Stomach smooth muscle (tissue), 2 donors: ENCODE results near the gene PANK1.

Source experiments
- H3K27ac ChIP-seq: one replicate; pipeline ENCODE4 v1.7.0; 2013; ENCODE audit warnings: mild to moderate bottlenecking, low read length, inconsistent platforms
- H3K27me3 ChIP-seq, 2 donors: one replicate each; pipeline ENCODE4 v1.7.0; 2013; ENCODE audit warnings: low read length in 2 of 2; ENCODE audit not compliant: insufficient read depth in 2 of 2, control insufficient read depth in 1 of 2
- H3K36me3 ChIP-seq, 2 donors: one replicate each; pipeline ENCODE4 v1.7.0; 2013; ENCODE audit warnings: low read length in 2 of 2; ENCODE audit not compliant: control insufficient read depth in 2 of 2, insufficient read depth in 2 of 2
- H3K4me1 ChIP-seq: one replicate; pipeline ENCODE4 v1.7.0; 2013; ENCODE audit warnings: low read length; ENCODE audit not compliant: control insufficient read depth, insufficient read depth
- H3K4me3 ChIP-seq, 2 donors: one replicate each; pipeline ENCODE4 v1.7.0; 2013; ENCODE audit warnings: low read length in 2 of 2
- H3K9ac ChIP-seq, 2 donors: one replicate each; pipeline ENCODE4 v1.7.0; 2013; ENCODE audit warnings: low read length in 2 of 2, mild to moderate bottlenecking in 1 of 2
- H3K9me3 ChIP-seq, 2 donors: one replicate each; pipeline ENCODE4 v1.7.0; 2013; ENCODE audit warnings: low read length in 2 of 2; ENCODE audit not compliant: control insufficient read depth in 2 of 2
- donor health status: healthy.
- donor health status: Pancreatic carcinoma.

The PANK1 gene

GRCh38 chr10:89593043-89593442, 52.0 kb downstream of the PANK1 start:
- no peak overlapping the region for H3K4me3 ChIP-seq
- H3K36me3 ChIP-seq = no peaks in the 10 kb centered on the region
- H3K9me3 ChIP-seq = no peaks in the 10 kb centered on the region
- no peak overlapping the region for H3K9ac ChIP-seq
- peaks cover 5% of the 10 kb centered on the region for H3K4me1 ChIP-seq
- no peak overlapping the region for H3K27ac ChIP-seq
- H3K27me3 ChIP-seq = no peaks in the 10 kb centered on the region

DNA sequence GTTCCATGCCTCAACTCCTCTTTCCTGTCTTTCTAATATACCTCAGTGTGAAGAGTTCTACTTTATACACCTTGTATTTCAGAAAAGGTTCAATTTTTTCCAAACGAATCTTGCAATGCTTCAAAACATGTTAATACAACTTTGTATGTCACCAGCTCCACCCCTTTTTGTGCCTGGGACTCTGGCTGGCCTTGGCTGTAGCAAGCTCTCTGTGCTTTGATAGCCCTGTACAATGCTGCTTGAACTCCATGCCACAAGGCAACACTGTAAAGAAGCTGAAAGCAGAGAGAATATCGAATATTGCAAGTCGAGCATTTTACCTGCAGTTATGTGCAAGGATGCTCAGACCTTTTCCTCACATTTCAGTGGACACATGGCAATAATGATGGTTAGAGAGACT, 52.5 kb downstream of the PANK1 start:
- H3K4me1 ChIP-seq = peaks cover 5% of the 10 kb centered on the region
- H3K4me3 ChIP-seq = no peak overlapping the region
- no peak overlapping the region for H3K27ac ChIP-seq
- no peaks in the 10 kb centered on the region for H3K9me3 ChIP-seq
- H3K9ac ChIP-seq = no peak overlapping the region
- no peaks in the 10 kb centered on the region for H3K36me3 ChIP-seq
- H3K27me3 ChIP-seq = no peaks in the 10 kb centered on the region

DNA sequence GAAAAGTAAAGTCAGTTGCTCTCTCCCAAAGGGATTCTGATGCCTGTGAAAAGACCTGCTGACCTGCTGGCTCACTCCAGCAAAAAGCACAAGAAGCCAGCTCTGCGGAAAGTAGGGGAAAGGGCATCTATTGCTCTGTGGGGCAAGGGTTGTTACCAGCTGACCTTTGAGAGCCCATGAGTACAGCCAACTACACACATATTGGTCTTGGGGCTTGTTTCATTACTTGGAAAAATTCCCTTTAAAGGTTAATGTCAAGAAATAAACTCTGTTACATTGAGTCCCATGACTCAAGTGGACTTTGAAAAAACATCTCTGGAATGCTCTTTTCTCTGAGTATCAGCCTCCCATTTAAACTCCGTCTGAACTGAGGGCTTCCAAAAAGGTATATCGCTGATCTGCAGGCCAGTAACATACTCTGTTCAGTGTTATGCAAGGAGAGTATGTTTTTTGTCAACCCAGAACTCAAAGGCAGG, 53.2 kb downstream of the PANK1 start:
- Histone ChIP-seq H3K4me1 (peaks cover 5% of the 10 kb centered on the region), H3K9me3 (no peaks in the 10 kb centered on the region), H3K27me3 (no peaks in the 10 kb centered on the region), H3K4me3 (peak overlapping the region in 1 of 2 donors; percentile 4), H3K36me3 (no peaks in the 10 kb centered on the region), H3K9ac (no peak overlapping the region), H3K27ac (no peak overlapping the region)

DNA sequence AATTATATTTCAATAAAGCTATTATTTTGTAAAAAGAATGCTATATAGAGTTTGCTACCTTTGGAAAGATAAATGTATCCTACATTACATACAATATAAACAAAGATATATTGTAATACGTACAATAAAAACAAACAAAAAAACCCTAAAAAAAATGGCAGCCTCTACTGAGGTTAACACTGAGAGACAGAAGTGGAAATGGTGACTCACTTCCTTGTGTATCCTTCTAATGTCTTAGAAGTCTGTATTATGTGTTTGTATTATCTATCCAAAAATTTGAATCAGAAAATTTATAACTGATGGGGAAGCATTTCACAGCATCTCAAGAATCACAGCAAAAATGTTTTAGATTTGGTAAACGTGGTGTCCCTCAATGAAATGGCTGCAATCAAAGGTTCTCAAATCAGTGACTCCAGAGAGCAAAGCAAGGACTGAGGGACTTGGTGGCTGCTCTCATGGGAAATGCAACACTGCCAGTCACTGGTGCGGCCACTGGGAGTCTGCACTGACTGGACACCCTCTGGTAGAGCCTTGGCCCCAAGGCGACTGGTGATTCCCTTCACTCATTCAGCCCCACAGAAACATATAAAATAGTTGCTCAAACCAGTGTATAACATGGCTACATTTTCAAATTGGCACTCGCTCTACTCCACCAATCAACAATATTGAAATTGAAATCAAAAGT, 53.8 kb downstream of the PANK1 start:
- Histone ChIP-seq H3K9me3 (no peaks in the 10 kb centered on the region), H3K4me3 (peak overlapping the region in 1 of 2 donors; percentile 4), H3K27ac (no peak overlapping the region), H3K27me3 (no peaks in the 10 kb centered on the region), H3K36me3 (no peaks in the 10 kb centered on the region), H3K4me1 (peaks cover 5% of the 10 kb centered on the region), H3K9ac (no peak overlapping the region)

DNA sequence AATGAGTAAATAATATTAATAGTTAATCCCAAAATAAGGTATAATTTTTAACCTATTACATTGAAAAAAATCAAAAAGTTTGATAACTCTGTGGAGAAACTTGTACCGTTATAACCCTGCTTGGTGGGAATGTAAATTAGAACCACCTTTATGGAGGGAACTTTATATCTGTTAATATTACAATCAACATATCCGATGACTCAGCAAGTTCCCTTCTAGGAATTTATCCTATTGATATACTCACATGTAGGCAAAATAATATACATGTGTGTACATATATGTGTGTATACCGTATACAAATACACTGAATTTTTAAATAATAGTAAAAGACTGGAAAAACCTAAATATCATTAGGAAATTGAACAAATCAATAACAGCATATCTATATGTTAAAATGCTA, 54.7 kb downstream of the PANK1 start:
- Histone ChIP-seq H3K4me1 (peaks cover 5% of the 10 kb centered on the region), H3K27ac (no peak overlapping the region), H3K36me3 (no peaks in the 10 kb centered on the region), H3K27me3 (no peaks in the 10 kb centered on the region), H3K9me3 (no peaks in the 10 kb centered on the region), H3K4me3 (no peak overlapping the region), H3K9ac (no peak overlapping the region)

DNA sequence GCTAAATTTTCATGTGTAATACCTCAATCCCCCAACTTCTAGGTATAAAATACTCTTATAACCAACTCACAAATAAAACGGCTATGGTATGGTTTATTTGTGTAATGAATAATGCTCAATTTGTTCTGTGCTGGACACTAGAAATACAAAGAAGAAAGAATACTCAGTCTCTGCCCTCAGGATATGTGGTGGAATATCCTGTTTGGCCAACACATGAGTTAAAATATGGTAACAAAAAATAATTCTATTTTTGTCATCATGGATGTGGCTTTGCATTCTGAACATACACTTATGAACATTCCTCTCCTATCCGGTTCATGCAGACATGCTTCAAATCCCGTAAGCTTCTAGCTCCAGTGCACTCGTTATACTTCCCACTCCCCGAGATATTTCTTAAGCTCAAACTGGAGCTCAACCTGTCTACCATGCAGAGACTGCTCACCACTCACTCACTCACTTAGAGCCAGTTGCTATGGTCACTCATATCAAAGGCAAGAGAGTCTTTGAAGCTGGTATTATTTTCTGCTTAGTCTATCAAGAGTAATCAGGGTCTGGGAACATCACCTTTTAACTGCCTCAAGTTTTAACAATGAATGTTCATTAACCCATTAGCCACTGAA, 55.8 kb downstream of the PANK1 start:
- Histone ChIP-seq H3K9me3 (no peaks in the 10 kb centered on the region), H3K9ac (no peak overlapping the region), H3K27me3 (no peaks in the 10 kb centered on the region), H3K4me3 (no peak overlapping the region), H3K4me1 (peaks cover 5% of the 10 kb centered on the region), H3K27ac (no peak overlapping the region), H3K36me3 (no peaks in the 10 kb centered on the region)

DNA sequence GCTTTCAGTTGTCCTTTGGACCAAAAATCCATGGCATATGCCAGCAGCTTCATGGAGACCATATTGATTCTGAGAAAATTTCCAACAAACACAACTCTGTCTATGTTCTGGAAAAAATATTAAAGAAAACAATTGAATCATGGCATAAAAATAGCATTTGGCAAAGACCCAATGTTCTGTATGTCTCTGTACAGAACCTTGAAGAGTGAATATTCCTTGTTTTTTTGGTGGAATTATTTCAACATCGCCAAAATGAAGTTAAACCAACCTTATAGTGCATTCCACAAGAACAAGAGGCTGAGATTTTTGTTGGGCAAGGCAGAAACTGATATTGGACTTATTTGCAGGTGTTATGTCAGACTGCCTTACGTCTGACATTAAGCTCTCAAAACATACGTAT, 56.4 kb downstream of the PANK1 start:
- Histone ChIP-seq H3K4me3 (no peak overlapping the region), H3K27me3 (no peaks in the 10 kb centered on the region), H3K9ac (no peak overlapping the region), H3K4me1 (peaks cover 5% of the 10 kb centered on the region), H3K36me3 (no peaks in the 10 kb centered on the region), H3K9me3 (no peaks in the 10 kb centered on the region), H3K27ac (no peak overlapping the region)

GRCh38 chr10:89582022-89582421, 63.0 kb downstream of the PANK1 start:
- H3K36me3 ChIP-seq = no peaks in the 10 kb centered on the region
- no peak overlapping the region for H3K4me3 ChIP-seq
- no peak overlapping the region for H3K9ac ChIP-seq
- no peak overlapping the region for H3K27ac ChIP-seq
- H3K9me3 ChIP-seq = no peaks in the 10 kb centered on the region
- H3K4me1 ChIP-seq = no peaks in the 10 kb centered on the region
- no peaks in the 10 kb centered on the region for H3K27me3 ChIP-seq

DNA sequence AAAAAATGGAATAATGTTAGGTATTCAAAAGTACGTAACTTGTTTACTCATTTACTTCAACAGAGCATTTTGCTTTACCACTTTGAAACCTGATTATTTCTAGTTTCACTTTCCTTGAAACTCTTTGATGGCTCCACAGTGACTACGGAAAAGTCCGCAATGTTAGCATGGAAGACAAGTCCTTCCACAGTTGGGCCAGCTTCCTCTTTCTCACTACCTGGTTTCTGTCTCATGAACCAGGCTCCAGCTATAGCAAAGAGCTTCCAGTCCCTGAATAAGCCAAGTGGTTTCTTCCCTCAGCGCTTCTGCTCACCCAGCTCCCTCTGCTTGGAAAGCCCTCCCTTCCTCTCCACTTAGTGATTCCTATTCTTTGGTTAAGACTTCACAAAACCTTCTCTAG, 64.8 kb downstream of the PANK1 start:
- no peak overlapping the region for H3K4me3 ChIP-seq
- H3K27ac ChIP-seq = no peak overlapping the region
- H3K36me3 ChIP-seq = no peaks in the 10 kb centered on the region
- no peaks in the 10 kb centered on the region for H3K9me3 ChIP-seq
- no peaks in the 10 kb centered on the region for H3K4me1 ChIP-seq
- H3K9ac ChIP-seq = no peak overlapping the region
- no peaks in the 10 kb centered on the region for H3K27me3 ChIP-seq

- H3K27me3 ChIP-seq = no peaks in the 10 kb centered on the region
- H3K4me3 ChIP-seq = no peak overlapping the region
- no peak overlapping the region for H3K9ac ChIP-seq
Observed at GRCh38 chr10:89576696-89577095, 68.3 kb downstream of the PANK1 start.

DNA sequence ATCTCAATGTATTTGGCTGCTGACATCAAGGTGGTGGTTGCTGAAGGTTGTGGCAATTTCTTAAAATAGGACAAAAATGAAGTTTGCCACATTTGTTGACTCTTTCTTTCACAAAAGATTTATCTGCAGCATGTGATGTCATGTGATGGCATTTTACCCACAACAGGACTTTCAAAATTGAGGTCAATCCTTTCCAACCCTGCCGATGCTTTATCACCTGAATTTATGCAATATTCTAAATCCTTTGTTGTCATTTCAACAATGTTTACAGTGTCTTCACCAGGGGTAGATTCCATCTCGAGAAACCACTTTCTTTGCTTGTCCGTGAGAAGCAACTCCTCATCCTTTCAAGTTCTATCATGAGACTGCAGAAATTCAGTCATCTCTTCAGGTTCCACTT, 69.0 kb downstream of the PANK1 start:
- Histone ChIP-seq H3K27me3 (no peaks in the 10 kb centered on the region), H3K9me3 (no peaks in the 10 kb centered on the region), H3K36me3 (no peaks in the 10 kb centered on the region), H3K27ac (no peak overlapping the region), H3K4me3 (no peak overlapping the region), H3K9ac (no peak overlapping the region), H3K4me1 (no peaks in the 10 kb centered on the region)

More at GRCh38 chr10:89576696-89577095, 68.3 kb downstream of the PANK1 start:
- no peaks in the 10 kb centered on the region for H3K36me3 ChIP-seq
- no peaks in the 10 kb centered on the region for H3K9me3 ChIP-seq
- H3K4me1 ChIP-seq = no peaks in the 10 kb centered on the region
- H3K27ac ChIP-seq = no peak overlapping the region
